IMR-90 (cell line): Measurements from ENCODE around the gene RNF38. TPM values are rescaled to one million over a fixed set of nuclear protein-coding genes. Genes with fewer than 3 reads are reported as not detected.

Experiments used
- ATAC-seq: fragments of 200-7000 bp; cut with Tn5 transposase; 2 replicates; pipeline ENCODE4 v1.9.1; 2020; ENCODE audit warnings: low read depth, mild to moderate bottlenecking, moderate library complexity
- BruUV-seq: library from RNA; stranded (reverse); fragments of 400-500 nt; replicated peaks from 2 replicates; lab custom pipeline; 2021; lab: Mats Ljungman, UMichigan
- CTCF ChIA-PET: fragments of 300-600 bp; formaldehyde crosslinking; extraction: SDS; loops from one replicate; lab custom pipeline; 2021; ENCODE audit warnings: antibody characterized with exemption; lab: Yijun Ruan, JAX
- POLR2A ChIA-PET: fragments of 300-600 bp; sonication (Branson Sonifier 250); formaldehyde crosslinking; loops from one replicate; lab custom pipeline; 2022; ENCODE audit warnings: antibody characterized with exemption; ENCODE audit not compliant: unreplicated experiment; lab: Charles Lee
- DNase-seq: peaks from one replicate; pipeline ENCODE4 v3.0.0; 2013
- H2AFZ ChIP-seq: replicated peaks from 2 replicates; pipeline ENCODE3; 2013; ENCODE audit warnings: low read length, mild to moderate bottlenecking; ENCODE audit not compliant: poor library complexity
- H2AK5ac ChIP-seq: 2 replicates; pipeline ENCODE4 v1.6.1; 2013; ENCODE audit warnings: low read depth, low read length, inconsistent platforms
- H2AK9ac ChIP-seq: replicated peaks from 2 replicates; pipeline ENCODE3; 2013; ENCODE audit warnings: mild to moderate bottlenecking, low read depth, low read length, moderate library complexity; ENCODE audit not compliant: poor library complexity
- H2BK120ac ChIP-seq: 2 replicates; pipeline ENCODE4 v1.6.1; 2013; ENCODE audit warnings: low read depth, low read length, inconsistent platforms
- H2BK15ac ChIP-seq: 3 replicates; pipeline ENCODE4 v1.6.1; 2013; ENCODE audit warnings: low read depth, low read length, inconsistent platforms
- H2BK20ac ChIP-seq: 2 replicates; pipeline ENCODE4 v1.6.1; 2013; ENCODE audit warnings: low read depth, mild to moderate bottlenecking, inconsistent platforms, low read length, moderate library complexity
- H2BK5ac ChIP-seq: 2 replicates; pipeline ENCODE4 v1.6.1; 2013; ENCODE audit warnings: mild to moderate bottlenecking, low read depth, low read length, inconsistent platforms; ENCODE audit not compliant: poor library complexity, severe bottlenecking
- H3K14ac ChIP-seq: replicated peaks from 2 replicates; pipeline ENCODE4 v1.6.1; 2013; ENCODE audit warnings: low read depth, low read length, inconsistent platforms
- H3K18ac ChIP-seq: 2 replicates; pipeline ENCODE4 v1.6.1; 2013; ENCODE audit warnings: low read depth, low read length, control low read depth
- H3K23ac ChIP-seq: 2 replicates; pipeline ENCODE4 v1.6.1; 2013; ENCODE audit warnings: low read depth, low read length, inconsistent platforms
- H3K27ac ChIP-seq: 2 replicates; pipeline ENCODE4 v1.5.1; 2013; ENCODE audit warnings: mild to moderate bottlenecking, control low read depth, low read length; ENCODE audit not compliant: insufficient read depth
- H3K27me3 ChIP-seq: 2 replicates; pipeline ENCODE4 v1.6.1; 2013; ENCODE audit warnings: low read length; ENCODE audit not compliant: control insufficient read depth, insufficient read depth
- H3K36me3 ChIP-seq: 2 replicates; pipeline ENCODE4 v1.6.1; 2013; ENCODE audit warnings: low read length, mixed read lengths; ENCODE audit not compliant: control insufficient read depth, insufficient read depth
- H3K4ac ChIP-seq: 2 replicates; pipeline ENCODE4 v1.6.1; 2013; ENCODE audit warnings: low read depth, low read length, inconsistent platforms
- H3K4me1 ChIP-seq: 2 replicates; pipeline ENCODE4 v1.6.1; 2013; ENCODE audit warnings: low read length, mixed read lengths; ENCODE audit not compliant: control insufficient read depth, insufficient read depth
- H3K4me2 ChIP-seq: 2 replicates; pipeline ENCODE4 v1.6.1; 2013; ENCODE audit warnings: low read depth, mild to moderate bottlenecking, control low read depth, low read length, moderate library complexity
- H3K4me3 ChIP-seq: 2 replicates; pipeline ENCODE4 v1.5.1; 2013; ENCODE audit warnings: low read depth, mild to moderate bottlenecking, control low read depth, low read length, moderate library complexity; ENCODE audit not compliant: insufficient read depth
- H3K56ac ChIP-seq: 2 replicates; pipeline ENCODE4 v1.6.1; 2013; ENCODE audit warnings: low read length, inconsistent platforms; ENCODE audit not compliant: insufficient read depth; ENCODE audit errors: extremely low read depth
- H3K79me1 ChIP-seq, 2 experiments: 2 replicates each; pipeline ENCODE4 v1.6.1; 2013; ENCODE audit warnings: low read length in 2 of 2, inconsistent platforms in 1 of 2, low read depth in 1 of 2
- H3K9ac ChIP-seq: 2 replicates; pipeline ENCODE4 v1.6.1; 2013; ENCODE audit warnings: low read depth, low read length, control low read depth
- H3K9me1 ChIP-seq: 2 replicates; pipeline ENCODE4 v1.6.1; 2013; ENCODE audit warnings: low read length, inconsistent platforms; ENCODE audit not compliant: insufficient read depth
- H3K9me3 ChIP-seq: 2 replicates; pipeline ENCODE4 v1.6.1; 2013; ENCODE audit warnings: low read length; ENCODE audit not compliant: control insufficient read depth, insufficient read depth
- H4K20me1 ChIP-seq: 2 replicates; pipeline ENCODE4 v1.6.1; 2013; ENCODE audit warnings: low read length, inconsistent platforms; ENCODE audit not compliant: insufficient read depth
- H4K5ac ChIP-seq: 2 replicates; pipeline ENCODE4 v1.6.1; 2013; ENCODE audit warnings: mild to moderate bottlenecking, low read depth, low read length, control low read depth
- H4K8ac ChIP-seq, 2 experiments: 2 replicates each; pipeline ENCODE4 v1.6.1; 2013; ENCODE audit warnings: low read depth in 2 of 2, low read length in 2 of 2, control low read depth in 1 of 2, inconsistent platforms in 1 of 2
- H4K91ac ChIP-seq: 2 replicates; pipeline ENCODE4 v1.6.1; 2013; ENCODE audit warnings: low read depth, low read length, inconsistent platforms; ENCODE audit not compliant: insufficient read depth
- MXI1 ChIP-seq: IDR thresholded peaks from 2 replicates; pipeline ENCODE4 v1.6.1; 2012; ENCODE audit warnings: low read depth, mild to moderate bottlenecking, low read length, moderate library complexity, borderline replicate concordance
- WGBS, 2 experiments: methylation state at CpG; one replicate each; pipeline versions ENCODE4 v1.1.5 to v1.1.7; 2013; ENCODE audit warnings: missing lambda C conversion rate in 2 of 2; ENCODE audit not compliant: insufficient read length in 1 of 2; ENCODE audit errors: extremely low coverage in 2 of 2; 5-methylcytosine and 5-hydroxymethylcytosine counted together
- dilution Hi-C: fragments of 300-500 bp; cut with HindIII; formaldehyde crosslinking; loops from one replicate; pipeline ENCODE4 v1.14.3; 2018; ENCODE audit warnings: low sequenced_read_pairs; ENCODE audit not compliant: unreplicated experiment
- in situ Hi-C: fragments of 300-500 bp; cut with MboI; formaldehyde crosslinking; loops from 3 replicates; pipeline ENCODE4 v1.14.3; 2019; ENCODE audit warnings: low sequenced_read_pairs, inconsistent platforms, mixed read lengths
- intact Hi-C: fragments of 100-400 bp; cut with micrococcal nuclease; formaldehyde crosslinking; loops from 2 replicates; pipeline ENCODE4 v1.10.0; 2022
- polyA plus RNA-seq, 3 experiments: library from polyadenylated mRNA; depleted of rRNA; stranded (reverse); fragments of >200 nt; gene quantifications; 2 replicates each; pipeline ENCODE4 v1.2.3, GENCODE V29; 2012; ENCODE audit warnings: low replicate concordance in 1 of 3
- total RNA-seq: library from RNA; depleted of rRNA; stranded (reverse); fragments of >200 nt; gene quantifications from 2 replicates; pipeline ENCODE4 v1.2.3, GENCODE V29; 2012

The RNF38 gene
- total and polyA plus RNA-seq, 2 of the 4 experiments (the other 2 are of a cell fraction): 8.8 to 11.2 TPM

DNA sequence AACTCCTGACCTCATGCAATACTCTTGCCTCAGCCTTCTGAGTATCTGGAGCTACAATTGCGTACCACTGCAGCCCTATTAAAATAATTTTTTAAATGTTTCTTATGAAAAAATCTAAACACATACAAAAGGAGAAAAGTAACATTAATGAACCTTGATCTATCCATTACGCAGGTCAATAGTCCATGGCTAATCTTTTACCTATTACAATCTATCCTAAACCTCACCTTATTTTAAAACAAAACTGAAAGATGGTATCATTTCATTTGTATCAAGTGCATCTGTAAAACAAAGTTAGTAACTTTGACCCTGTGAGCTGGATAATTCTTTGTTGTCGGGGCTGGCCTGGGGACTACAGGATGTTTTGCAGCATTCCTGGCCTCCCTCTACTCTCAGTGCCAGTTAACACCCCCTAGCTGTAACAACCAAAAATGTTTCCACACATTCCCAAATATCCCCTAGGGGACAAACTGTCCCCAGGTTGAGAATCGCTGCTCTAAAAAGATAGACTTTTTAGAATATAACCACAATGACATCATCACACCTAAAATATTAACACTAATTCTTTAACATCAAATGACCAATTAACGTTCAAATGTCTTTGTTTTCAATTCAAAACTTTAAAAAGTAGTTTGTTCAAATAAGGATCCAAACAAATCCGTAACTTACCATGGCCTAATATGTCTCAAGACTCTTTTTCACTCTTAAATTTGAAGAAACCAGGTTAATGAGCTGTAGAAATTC is 54.8 kb downstream of the RNF38 start:
- H2BK20ac ChIP-seq: no peak overlapping the region
- H3K9me1 ChIP-seq: 0 out of 2 replicates have a peak, but pooled peaks cover 3% of the 10 kb centered on the region
- in situ Hi-C loops (no loop called here), dilution Hi-C loops (no loop called here), intact Hi-C loops (no loop called here)
- H4K5ac ChIP-seq: no peak overlapping the region
- peaks cover 9 to 10% of the 10 kb centered on the region in 2 experiments; a peak in 3 of 4 replicates for H3K79me1 ChIP-seq
- no peak overlapping the region for H3K56ac ChIP-seq
- H3K27me3 ChIP-seq: no peaks in the 10 kb centered on the region
- ChIA-PET POLR2A (no interaction called here), CTCF (no interaction called here)
- no peak overlapping the region for H3K18ac ChIP-seq
- DNase-seq (no peak), ATAC-seq (no peak)
- H3K23ac ChIP-seq: no peak overlapping the region
- no peak overlapping the region for H2AK9ac ChIP-seq
- H4K8ac ChIP-seq: no peak overlapping the region
- no peaks in the 10 kb centered on the region for H3K9me3 ChIP-seq
- no peak overlapping the region for H2BK120ac ChIP-seq
- no peaks in the 10 kb centered on the region for H4K20me1 ChIP-seq
- H3K27ac ChIP-seq: no peak overlapping the region
- BruUV-seq: no TSS peak
- TF ChIP-seq MXI1: no peak
- no peaks in the 10 kb centered on the region for H3K4me1 ChIP-seq
- WGBS, 2 experiments: 100% methylated on average over 1 of the region's 6 CpGs; no CpG with 5 or more reads in 1 of the 2 experiments
- H2BK5ac ChIP-seq: no peak overlapping the region
- H2AFZ ChIP-seq: no peak overlapping the region
- no peak overlapping the region for H2AK5ac ChIP-seq
- H2BK15ac ChIP-seq: no peak overlapping the region
- H3K14ac ChIP-seq: no peak overlapping the region
- no peak overlapping the region for H3K4ac ChIP-seq
- no peak overlapping the region for H3K4me3 ChIP-seq
- H3K36me3 ChIP-seq: peaks cover 22% of the 10 kb centered on the region
- no peak overlapping the region for H3K9ac ChIP-seq
- no peak overlapping the region for H3K4me2 ChIP-seq
- no peak overlapping the region for H4K91ac ChIP-seq
